GM21786 (cell line): ENCODE data around the gene NBEAL2.
A peak's percentile ranks its signal among the peaks of the same experiment; 100 is the strongest.

Experiments
- ATAC-seq: cut with Tn5 transposase; IDR thresholded peaks from one replicate; pipeline ENCODE4 v1.9.1; 2021; ENCODE audit not compliant: unreplicated experiment

The NBEAL2 gene

GRCh38 chr3:46942481-46943236 lies 36.8 kb upstream of the NBEAL2 start:
- ATAC-seq: no peak

- peak; percentile 45 for ATAC-seq
Measured at GRCh38 chr3:46943237-46944187, 36.0 kb upstream of the NBEAL2 start.

DNA sequence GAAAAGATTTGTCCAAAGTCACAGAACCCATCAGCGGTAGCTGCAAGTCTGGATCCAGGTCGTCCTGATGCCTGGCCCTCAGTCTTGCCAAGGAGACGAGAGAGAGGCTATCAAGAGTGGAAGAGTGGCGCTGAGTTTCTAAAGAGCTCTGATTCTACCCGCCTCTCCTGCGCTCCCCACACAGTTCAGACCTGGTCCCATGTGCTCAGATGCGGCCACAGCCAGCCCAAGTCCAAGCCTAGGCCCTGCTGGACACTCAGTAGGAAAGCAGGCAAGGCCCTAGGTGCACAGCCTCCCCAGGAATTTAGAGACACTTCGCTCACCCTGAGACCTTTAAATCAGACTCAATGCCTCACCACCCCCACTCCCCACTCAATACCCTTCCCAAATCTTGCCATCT lies 35.3 kb upstream of the NBEAL2 start:
- no peak for ATAC-seq

GRCh38 chr3:46946416-46946815 lies 33.0 kb upstream of the NBEAL2 start:
- no peak for ATAC-seq

- no peak for ATAC-seq
Measured at GRCh38 chr3:46946856-46947545, 32.5 kb upstream of the NBEAL2 start.

- no peak for ATAC-seq
Measured at GRCh38 chr3:46947546-46947901, 31.9 kb upstream of the NBEAL2 start.

GRCh38 chr3:46947981-46948791 lies 31.3 kb upstream of the NBEAL2 start:
- ATAC-seq: no peak

- ATAC-seq: peak; percentile 55
Measured at GRCh38 chr3:46948830-46949671, 30.4 kb upstream of the NBEAL2 start.

GRCh38 chr3:46950177-46950576 lies 29.3 kb upstream of the NBEAL2 start:
- ATAC-seq: no peak

DNA sequence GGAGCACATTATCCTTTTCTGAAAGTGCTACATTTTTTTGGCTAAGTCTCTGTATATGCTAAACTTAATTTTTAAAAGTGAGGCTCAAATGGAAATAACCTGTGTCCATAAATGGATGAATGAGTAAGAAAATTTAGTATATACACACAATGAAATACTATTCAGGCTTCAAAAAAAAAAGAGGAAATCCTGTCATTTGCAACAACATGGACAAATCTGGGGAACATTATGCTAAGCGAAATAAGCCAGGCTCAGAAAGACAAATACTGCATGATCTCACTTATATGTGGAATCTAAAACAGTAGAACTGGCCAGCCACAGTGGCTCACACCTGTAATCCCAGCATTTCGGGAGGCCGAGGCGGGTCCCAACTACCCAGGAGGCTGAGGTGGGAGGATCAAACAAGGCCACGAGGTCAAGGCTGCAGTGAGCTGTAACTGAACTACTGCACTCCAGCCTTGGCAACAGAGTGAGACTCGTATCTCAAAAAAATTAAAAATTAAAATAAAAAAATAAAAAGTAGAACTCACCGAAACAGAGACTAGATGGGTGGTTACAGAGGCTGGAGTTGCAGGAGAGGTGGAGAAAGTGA lies 28.7 kb upstream of the NBEAL2 start:
- no peak for ATAC-seq

DNA sequence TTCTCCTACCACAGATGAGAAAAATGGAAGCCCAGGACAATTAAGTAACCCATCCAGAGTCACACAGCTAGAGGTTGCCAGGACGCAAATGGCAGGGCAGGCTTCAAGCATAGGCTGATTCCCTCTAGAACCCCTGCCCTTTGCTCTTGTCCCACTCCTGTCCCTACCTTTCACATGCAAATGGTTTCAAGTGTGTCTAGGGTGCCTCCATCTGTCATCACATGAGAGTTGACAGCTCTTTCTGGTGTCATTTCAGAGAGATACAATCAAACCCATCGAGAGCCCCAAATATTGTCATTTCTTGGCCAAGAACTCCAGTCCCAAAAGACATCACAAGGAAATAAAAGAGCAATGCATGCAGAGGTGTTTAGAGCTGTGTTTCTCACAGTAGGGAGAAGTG lies 26.7 kb upstream of the NBEAL2 start:
- no peak for ATAC-seq

GRCh38 chr3:46953234-46954010 lies 26.0 kb upstream of the NBEAL2 start:
- no peak for ATAC-seq

DNA sequence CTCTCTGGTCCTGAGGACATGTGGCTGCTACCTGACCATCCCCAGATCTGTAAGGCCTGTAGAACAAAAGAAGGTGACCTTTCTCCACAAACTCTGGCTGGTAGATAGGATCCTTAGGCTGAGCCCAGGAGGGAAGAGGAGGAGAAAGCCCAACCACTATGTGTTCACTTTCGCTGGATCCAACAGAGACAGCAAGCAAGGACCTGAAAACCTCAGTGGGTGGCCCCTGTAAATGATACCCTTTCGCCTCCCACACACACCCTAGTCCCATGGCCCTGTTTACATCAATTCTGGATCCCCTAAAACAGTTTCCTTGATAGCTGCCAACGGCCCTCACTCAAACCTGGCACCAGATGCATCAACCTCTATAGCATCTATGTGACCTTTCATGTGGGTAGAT lies 25.3 kb upstream of the NBEAL2 start:
- no peak for ATAC-seq

GRCh38 chr3:46955157-46955556 lies 24.3 kb upstream of the NBEAL2 start:
- ATAC-seq: no peak

DNA sequence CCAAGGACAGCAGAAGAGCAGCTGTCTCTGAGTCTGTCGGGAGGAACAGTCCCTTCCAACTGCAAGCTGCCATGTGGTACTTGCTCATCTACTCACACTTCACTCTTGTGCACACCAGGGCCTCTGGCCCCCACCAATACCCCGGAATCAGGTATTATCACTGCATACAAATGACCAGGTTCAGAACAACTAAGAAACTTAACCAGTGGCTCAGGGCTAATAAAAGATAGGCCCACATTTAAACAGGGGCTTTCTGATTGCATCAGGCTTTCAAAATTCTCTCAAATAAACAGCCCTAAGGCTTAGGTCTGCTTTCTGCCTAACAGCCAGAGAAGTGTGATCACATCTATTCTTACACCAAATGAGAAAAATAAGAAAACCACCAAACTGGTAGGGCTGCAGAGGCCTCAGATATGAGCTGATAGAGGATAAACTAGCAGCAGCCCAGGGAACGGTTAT lies 23.6 kb upstream of the NBEAL2 start:
- no peak for ATAC-seq

DNA sequence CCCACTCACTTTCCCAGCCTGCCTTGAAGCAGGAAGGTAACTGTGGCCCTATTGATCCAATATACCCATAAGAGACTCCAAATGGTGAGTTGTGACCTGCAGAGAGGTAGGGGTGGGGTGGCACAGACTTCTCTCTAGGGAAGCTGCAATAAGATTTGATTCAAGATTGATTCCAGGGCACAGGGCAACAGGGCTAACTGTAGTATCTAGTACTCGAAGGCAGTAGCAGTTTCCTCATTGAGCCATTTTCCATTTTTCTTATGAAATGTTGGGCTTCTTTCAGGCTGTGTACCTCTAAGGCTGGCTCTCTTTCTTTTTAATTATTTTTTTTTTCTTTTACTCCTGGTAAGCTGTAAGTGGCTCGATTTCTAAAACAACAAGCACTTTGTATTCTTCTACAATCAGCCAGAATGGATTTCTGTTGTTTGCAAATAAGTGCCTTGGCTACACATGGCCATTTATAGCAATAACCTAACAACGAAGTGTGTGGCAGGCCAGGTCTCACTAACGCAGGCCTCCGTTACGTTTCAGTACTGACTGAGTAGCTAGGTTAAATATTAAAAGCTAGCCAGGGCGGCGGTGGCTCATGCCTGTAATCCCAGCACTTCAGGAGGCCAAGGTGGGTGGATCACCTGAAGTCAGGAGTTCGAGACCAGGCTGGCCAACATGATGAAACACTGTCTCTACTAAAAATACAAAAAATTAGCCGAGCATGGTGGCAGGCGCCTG lies 22.2 kb upstream of the NBEAL2 start:
- ATAC-seq: no peak

GRCh38 chr3:46958467-46959160 lies 20.9 kb upstream of the NBEAL2 start:
- ATAC-seq: no peak
